ENCODE measurements around the gene ADAM12. TPM values are rescaled to one million over a fixed set of nuclear protein-coding genes. Genes with fewer than 3 reads are reported as not detected.

ADAM12 gene
- total RNA-seq, 1 experiment from 2014 or later: not detected

DNA sequence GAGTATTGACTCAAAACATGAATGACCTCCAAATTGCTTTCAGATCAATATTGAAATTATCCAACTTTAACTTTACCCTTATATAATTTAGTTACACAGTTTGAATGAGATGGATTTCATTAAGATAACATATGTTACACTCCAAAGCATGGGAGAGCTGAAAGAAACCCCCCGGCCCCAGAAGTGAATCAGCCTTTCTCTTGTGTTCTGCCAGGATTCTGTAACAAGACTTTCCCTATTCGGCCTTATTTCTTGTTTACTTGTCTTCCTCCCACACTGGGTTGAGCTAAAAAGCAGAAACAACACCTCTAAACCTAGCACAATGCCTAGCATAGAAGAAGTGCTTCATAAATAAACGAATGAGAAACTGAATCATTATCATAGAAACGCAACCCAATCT is 224.8 kb downstream of the ADAM12 start:
- ATAC-seq: no peak
- H3K36me3 ChIP-seq (ENCODE audit: control insufficient read depth in 1 of 2, insufficient read depth in 2 of 2, low read length in 2 of 2): no peaks in the 10 kb centered on the region
- ChIA-PET RAD21 (ENCODE audit: low non-redundant PET in 1 of 2, low total read pairs in 2 of 2, uncharacterized antibody in 2 of 2, unreplicated experiment in 2 of 2) (no interaction called here), POLR2A (no interaction called here), CTCF (interaction anchor here (1.2 kb wide), 1 partner anchor 340 kb away, joined by 4 read pairs; no protein-coding TSS in a partner anchor)
- no peaks in the 10 kb centered on the region for H4K20me1 ChIP-seq (ENCODE audit: insufficient read depth)
- H3K9me3 ChIP-seq (ENCODE audit: control insufficient read depth in 1 of 2, insufficient read depth in 1 of 2, low read depth in 1 of 2, low read length in 2 of 2): no peaks in the 10 kb centered on the region
- H3K4me2 ChIP-seq (ENCODE audit: low read length): no peak overlapping the region
- no peaks in the 10 kb centered on the region for H3K9me2 ChIP-seq (ENCODE audit: insufficient read depth)
- H3K9ac ChIP-seq (ENCODE audit: low read length): no peak overlapping the region
- H3K27me3 ChIP-seq (ENCODE audit: insufficient read depth, low read length): peaks cover 64% of the 10 kb centered on the region
- no peaks in the 10 kb centered on the region for H3K4me1 ChIP-seq (ENCODE audit: control insufficient read depth in 1 of 2, insufficient read depth in 2 of 2, low read length in 2 of 2)
- H3K27ac ChIP-seq (ENCODE audit: low read depth, low read length): no peak overlapping the region
- no peak overlapping the region for H3K4me3 ChIP-seq (replicated peaks in 1 of 2; ENCODE audit: low read depth in 1 of 2, low read length in 2 of 2)
- H3K79me2 ChIP-seq (ENCODE audit: insufficient read depth, low read length): no peaks in the 10 kb centered on the region
- H2AFZ ChIP-seq (ENCODE audit: low read depth, low read length, poor library complexity, severe bottlenecking): no peak overlapping the region
- DNase-seq (ENCODE audit: low read depth, low spot score): no peak
- no TSS peak for BruUV-seq (replicated peaks)
- TF ChIP-seq SIN3A (IDR thresholded peaks at IDR 0.05; ENCODE audit: low read depth): no peak
- no peak for TF ChIP-seq SRF (IDR thresholded peaks at IDR 0.05; ENCODE audit: low read depth)
- TF ChIP-seq CEBPB (IDR thresholded peaks at IDR 0.05; ENCODE audit: low read depth): no peak
- TF ChIP-seq FOSL1 (IDR thresholded peaks at IDR 0.05; ENCODE audit: low read depth): no peak
- intact Hi-C loops (cut with micrococcal nuclease): loop anchor here (5.0 to 10.0 kb wide), 2 partner anchors 299 to 434 kb away; no protein-coding TSS in a partner anchor

DNA sequence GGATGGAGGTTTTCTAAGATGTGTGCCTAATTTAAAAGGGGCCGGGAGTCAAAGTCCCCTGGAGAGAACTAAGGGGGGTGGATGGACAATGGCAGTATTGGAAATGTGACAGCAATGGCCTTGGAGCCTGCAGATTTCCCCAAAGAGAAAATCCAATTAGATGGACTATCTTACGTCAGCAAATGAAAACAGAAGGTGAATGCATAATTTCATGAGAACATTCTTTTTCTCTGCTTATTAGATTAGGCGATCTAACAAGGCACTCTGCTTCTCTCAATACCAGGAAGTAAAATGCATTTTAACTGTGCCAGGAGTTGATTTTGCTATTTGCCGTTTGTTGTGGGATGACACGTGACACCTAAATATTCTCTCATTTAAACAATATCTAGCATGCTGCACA is 226.6 kb downstream of the ADAM12 start:
- RAD21 ChIA-PET (ENCODE audit: low non-redundant PET in 1 of 2, low total read pairs in 2 of 2, uncharacterized antibody in 2 of 2, unreplicated experiment in 2 of 2): no interaction called here
- CTCF ChIA-PET: interaction anchor here (0.7 to 2.8 kb wide), 6 partner anchors 10 to 1692 kb away, joined by 3 to 26 read pairs (median 6); no protein-coding TSS in a partner anchor
- Histone ChIP-seq H3K36me3 (ENCODE audit: control insufficient read depth in 1 of 2, insufficient read depth in 2 of 2, low read length in 2 of 2) (no peaks in the 10 kb centered on the region), H3K4me3 (replicated peaks in 1 of 2; ENCODE audit: low read depth in 1 of 2, low read length in 2 of 2) (no peak overlapping the region), H3K9ac (ENCODE audit: low read length) (no peak overlapping the region), H3K79me2 (ENCODE audit: insufficient read depth, low read length) (no peaks in the 10 kb centered on the region), H4K20me1 (ENCODE audit: insufficient read depth) (no peaks in the 10 kb centered on the region), H3K27ac (ENCODE audit: low read depth, low read length) (no peak overlapping the region), H3K27me3 (ENCODE audit: insufficient read depth, low read length) (peaks cover 56% of the 10 kb centered on the region), H3K9me2 (ENCODE audit: insufficient read depth) (no peaks in the 10 kb centered on the region), H3K4me2 (ENCODE audit: low read length) (no peak overlapping the region), H3K4me1 (ENCODE audit: control insufficient read depth in 1 of 2, insufficient read depth in 2 of 2, low read length in 2 of 2) (no peaks in the 10 kb centered on the region), H2AFZ (ENCODE audit: low read depth, low read length, poor library complexity, severe bottlenecking) (no peak overlapping the region), H3K9me3 (ENCODE audit: control insufficient read depth in 1 of 2, insufficient read depth in 1 of 2, low read depth in 1 of 2, low read length in 2 of 2) (no peaks in the 10 kb centered on the region)
- POLR2A ChIA-PET: no interaction called here
- DNase-seq (ENCODE audit: low read depth, low spot score) (no peak), ATAC-seq (no peak)
- intact Hi-C loops (cut with micrococcal nuclease): loop anchor here (1.0 to 10.0 kb wide), 5 partner anchors 179 to 588 kb away; no protein-coding TSS in a partner anchor
- TF ChIP-seq SP1 (IDR thresholded peaks at IDR 0.05; ENCODE audit: low read depth) (no peak), CBX3 (IDR thresholded peaks at IDR 0.05; ENCODE audit: low read depth) (no peak), YY1 (IDR thresholded peaks at IDR 0.05; ENCODE audit: extremely low read depth, insufficient replicate concordance, low read depth, low read length) (no peak), RAD21 (IDR thresholded peaks at IDR 0.05; ENCODE audit: low read depth) (no peak), FOSL1 (IDR thresholded peaks at IDR 0.05; ENCODE audit: low read depth) (no peak), SRF (IDR thresholded peaks at IDR 0.05; ENCODE audit: low read depth) (no peak), ELF1 (IDR thresholded peaks at IDR 0.05; ENCODE audit: borderline replicate concordance, low read depth) (no peak), POLR2A (IDR thresholded peaks at IDR 0.05; ENCODE audit: borderline replicate concordance, extremely low read depth, insufficient read depth, insufficient read length) (no peak), ZFX (IDR thresholded peaks at IDR 0.05) (no peak), ZNF274 (IDR thresholded peaks at IDR 0.05; ENCODE audit: low read depth, low read length) (no peak), TCF7L2 (IDR thresholded peaks at IDR 0.05; ENCODE audit: borderline replicate concordance, extremely low read depth, insufficient read depth, insufficient read length) (no peak), EZH2 (IDR thresholded peaks at IDR 0.05) (no peak), CEBPB (IDR thresholded peaks at IDR 0.05; ENCODE audit: low read depth) (no peak), EZH2phosphoT487 (IDR thresholded peaks at IDR 0.05; ENCODE audit: borderline replicate concordance) (no peak)
- TF ChIP-seq, protein P1, sequence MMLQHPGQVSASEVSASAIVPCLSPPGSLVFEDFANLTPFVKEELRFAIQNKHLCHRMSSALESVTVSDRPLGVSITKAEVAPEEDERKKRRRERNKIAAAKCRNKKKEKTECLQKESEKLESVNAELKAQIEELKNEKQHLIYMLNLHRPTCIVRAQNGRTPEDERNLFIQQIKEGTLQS (IDR thresholded peaks at IDR 0.05): no peak
- TF ChIP-seq, protein P2, sequence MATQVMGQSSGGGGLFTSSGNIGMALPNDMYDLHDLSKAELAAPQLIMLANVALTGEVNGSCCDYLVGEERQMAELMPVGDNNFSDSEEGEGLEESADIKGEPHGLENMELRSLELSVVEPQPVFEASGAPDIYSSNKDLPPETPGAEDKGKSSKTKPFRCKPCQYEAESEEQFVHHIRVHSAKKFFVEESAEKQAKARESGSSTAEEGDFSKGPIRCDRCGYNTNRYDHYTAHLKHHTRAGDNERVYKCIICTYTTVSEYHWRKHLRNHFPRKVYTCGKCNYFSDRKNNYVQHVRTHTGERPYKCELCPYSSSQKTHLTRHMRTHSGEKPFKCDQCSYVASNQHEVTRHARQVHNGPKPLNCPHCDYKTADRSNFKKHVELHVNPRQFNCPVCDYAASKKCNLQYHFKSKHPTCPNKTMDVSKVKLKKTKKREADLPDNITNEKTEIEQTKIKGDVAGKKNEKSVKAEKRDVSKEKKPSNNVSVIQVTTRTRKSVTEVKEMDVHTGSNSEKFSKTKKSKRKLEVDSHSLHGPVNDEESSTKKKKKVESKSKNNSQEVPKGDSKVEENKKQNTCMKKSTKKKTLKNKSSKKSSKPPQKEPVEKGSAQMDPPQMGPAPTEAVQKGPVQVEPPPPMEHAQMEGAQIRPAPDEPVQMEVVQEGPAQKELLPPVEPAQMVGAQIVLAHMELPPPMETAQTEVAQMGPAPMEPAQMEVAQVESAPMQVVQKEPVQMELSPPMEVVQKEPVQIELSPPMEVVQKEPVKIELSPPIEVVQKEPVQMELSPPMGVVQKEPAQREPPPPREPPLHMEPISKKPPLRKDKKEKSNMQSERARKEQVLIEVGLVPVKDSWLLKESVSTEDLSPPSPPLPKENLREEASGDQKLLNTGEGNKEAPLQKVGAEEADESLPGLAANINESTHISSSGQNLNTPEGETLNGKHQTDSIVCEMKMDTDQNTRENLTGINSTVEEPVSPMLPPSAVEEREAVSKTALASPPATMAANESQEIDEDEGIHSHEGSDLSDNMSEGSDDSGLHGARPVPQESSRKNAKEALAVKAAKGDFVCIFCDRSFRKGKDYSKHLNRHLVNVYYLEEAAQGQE (IDR thresholded peaks at IDR 0.05; ENCODE audit: low read depth): no peak
- no TSS peak for BruUV-seq (replicated peaks)
